H1 (cell line): ENCODE data around the gene ENOPH1. TPM values are rescaled to one million over a fixed set of nuclear protein-coding genes. Genes with fewer than 3 reads are reported as not detected.

Source experiments
- CHD7 ChIP-seq: fragments of 300-600 bp; sonication (generic); IDR thresholded peaks from 2 replicates; pipeline ENCODE4 v1.7.1; 2012; ENCODE audit warnings: low read length, moderate library complexity, mild to moderate bottlenecking, inconsistent platforms; ENCODE audit not compliant: insufficient replicate concordance
- CTBP2 ChIP-seq: IDR thresholded peaks from 2 replicates; pipeline ENCODE4 v1.7.0; 2011; ENCODE audit warnings: borderline replicate concordance, mild to moderate bottlenecking, moderate library complexity, mixed read lengths, low read length; ENCODE audit not compliant: insufficient read depth, insufficient read length
- CTCF ChIP-seq, 3 experiments: IDR thresholded peaks; 1 replicate in 2 of 3; 2 replicates in 1 of 3; pipeline versions ENCODE4 v1.5.1 to v1.6.1; 2011; ENCODE audit warnings: low read length in 3 of 3, mild to moderate bottlenecking in 3 of 3, inconsistent platforms in 2 of 3, low read depth in 1 of 3, moderate library complexity in 1 of 3; ENCODE audit not compliant: insufficient read depth in 1 of 3; ENCODE audit errors: control extremely low read depth in 1 of 3
- E2F6 ChIP-seq: IDR thresholded peaks from 2 replicates; pipeline ENCODE4 v1.6.1; 2012; ENCODE audit warnings: inconsistent platforms
- GTF2F1 ChIP-seq: IDR thresholded peaks from 2 replicates; pipeline ENCODE4 v1.6.1; 2012; ENCODE audit warnings: low read depth, low read length, improper control_type of control experiment, borderline replicate concordance
- POLR2A ChIP-seq, 2 experiments: IDR thresholded peaks; 1 replicate in 1 of 2; 2 replicates in 1 of 2; pipeline ENCODE4 v1.6.1; 2011; ENCODE audit warnings: low read depth in 2 of 2, low read length in 2 of 2, mild to moderate bottlenecking in 2 of 2; ENCODE audit errors: control extremely low read depth in 1 of 2
- RNF2 ChIP-seq: fragments of 200-900, 300-1000 bp; sonication (generic); IDR thresholded peaks from 2 replicates; pipeline ENCODE4 v1.7.1; 2016; ENCODE audit warnings: borderline replicate concordance, low read depth, mild to moderate bottlenecking, antibody characterized with exemption, low read length; ENCODE audit not compliant: poor library complexity, severe bottlenecking; ENCODE audit errors: missing control alignments
- SP4 ChIP-seq: IDR thresholded peaks from 2 replicates; pipeline ENCODE4 v1.6.1; 2012; ENCODE audit warnings: low read length, inconsistent platforms
- polyA plus RNA-seq, 7 experiments: library from polyadenylated mRNA; depleted of rRNA in 3 of 7; stranded (reverse) in 5 of 7; unstranded in 2 of 7; fragments of >200 nt in 5 of 7; fragments of 200-250 nt in 2 of 7; gene quantifications; 1 replicate in 5 of 7; 2 replicates in 1 of 7; 4 replicates in 1 of 7; pipeline versions ENCODE4 v1.2.1 to v1.2.3, GENCODE V29; 2011 to 2013; ENCODE audit warnings: missing spikeins in 2 of 7, mixed read lengths in 2 of 7
- total RNA-seq: library from RNA; stranded (reverse); fragmentation: NEBNext Ultra II Directional; extraction: Animal tissue kit (Norgen Biotek cat#: 25700); gene quantifications from 2 replicates; pipeline ENCODE4 v1.2.1, GENCODE V29; 2021

The ENOPH1 gene
- total and polyA plus RNA-seq, 2 of the 8 experiments (the other 6 are each of a cell fraction or from before 2014, with no cell fraction given), result 25.1 to 89.3 TPM

GRCh38 chr4:82501154-82501442 lies 70.7 kb downstream of the ENOPH1 start (continued):
- TF ChIP-seq CHD7 (no peak), CTCF (IDR thresholded peaks at IDR 0.05; ENCODE audit: control extremely low read depth in 1 of 3, insufficient read depth in 1 of 3, low read depth in 1 of 3, low read length in 3 of 3) (no peak), SP4 (no peak), GTF2F1 (no peak), CTBP2 (no peak), E2F6 (no peak), RNF2 (no peak), POLR2A (IDR thresholded peaks at IDR 0.05; ENCODE audit: control extremely low read depth in 1 of 2, low read depth in 2 of 2, low read length in 2 of 2) (no peak)
